Ovary (tissue), 9 donors: ENCODE data around the gene NME2. TPM values are rescaled to one million over a fixed set of nuclear protein-coding genes. Genes with fewer than 3 reads are reported as not detected.

Experiments used
- DNase-seq, 5 donors: peaks; one replicate each; pipeline ENCODE4 v3.0.0-alpha.2; 2019 to 2020
- H3K27ac ChIP-seq, 2 donors: fragments of 200-600 bp; one replicate each; pipeline versions ENCODE4 v1.5.1 to v1.8.0; 2019 to 2022
- H3K27me3 ChIP-seq: fragments of 200-600 bp; one replicate; pipeline ENCODE4 v1.8.0; 2022
- H3K36me3 ChIP-seq: fragments of 200-600 bp; sonication (generic); one replicate; pipeline ENCODE4 v1.5.1; 2019
- H3K4me1 ChIP-seq: one replicate; pipeline ENCODE4 v1.8.1; 2013; ENCODE audit warnings: mild to moderate bottlenecking, moderate library complexity; ENCODE audit not compliant: insufficient read depth
- H3K4me3 ChIP-seq: fragments of 200-600 bp; sonication (generic); one replicate; pipeline ENCODE4 v1.5.1; 2017
- H3K9me3 ChIP-seq, 2 donors: fragments of 200-600 bp in 1 of 2; sonication (generic) in 1 of 2; one replicate each; pipeline versions ENCODE4 v1.5.1 to v1.8.1; 2013 to 2019; ENCODE audit warnings: mild to moderate bottlenecking in 1 of 2, moderate library complexity in 1 of 2
- CTCF ChIP-seq, 3 donors: fragments of 450-650 bp in 2 of 3; fragments of 200-600 bp in 1 of 3; IDR thresholded peaks; one replicate each; pipeline versions ENCODE4 v1.5.1 to v1.8.0; 2016 to 2022; ENCODE audit warnings: antibody characterized with exemption in 3 of 3, mild to moderate bottlenecking in 1 of 3
- EP300 ChIP-seq: sonication (generic); formaldehyde crosslinking; IDR thresholded peaks from one replicate; pipeline ENCODE4 v1.6.1; 2017; ENCODE audit warnings: antibody characterized with exemption
- POLR2A ChIP-seq: fragments of 450-650 bp; IDR thresholded peaks from one replicate; pipeline ENCODE4 v1.6.1; 2017; ENCODE audit warnings: antibody characterized with exemption, mild to moderate bottlenecking, moderate library complexity
- WGBS, 3 donors: extraction: QIAGEN DNeasy Blood & Tissue Kit in 1 of 3; methylation state at CpG; one replicate each; pipeline versions ENCODE4 v1.1.5 to v1.1.7; 2013 to 2017; 5-methylcytosine and 5-hydroxymethylcytosine counted together
- intact Hi-C, 4 donors: fragments of 100-400 bp; cut with DNase I; formaldehyde crosslinking; loops; one replicate each; pipeline versions ENCODE4 v1.11.0 to v1.15.1; 2022 to 2023
- polyA plus RNA-seq, 2 donors: library from polyadenylated mRNA; stranded (reverse); fragments of 200-250 nt in 1 of 2; fragments of 350-450 nt in 1 of 2; fragmentation: Illumina TruSeq in 1 of 2; extraction: RNeasy Lipid Tissue Mini Kit (QIAGEN cat#74804) in 1 of 2; gene quantifications; one replicate each; pipeline ENCODE4 v1.2.3, GENCODE V29; 2013 to 2014
- total RNA-seq, 7 donors: library from RNA; depleted of rRNA in 2 of 7; stranded (reverse); fragments of >200 nt in 2 of 7; fragmentation: NEBNext Ultra II Directional in 3 of 7; extraction: Animal tissue kit (Norgen Biotek cat#: 25700) in 3 of 7; gene quantifications; one replicate each; pipeline versions ENCODE4 v1.1.0 to v1.2.4, GENCODE V29; 2016 to 2023
- donor health status: DM: no; HTN: no; CAD: no; lungs with moderate emphysema.
- donor health status: DM: no; HTN: no; CAD: no.
- donor health status: Bipolar disorder and iron deficiency.
- donor health status: DM: yes; HTN: yes; CAD: no.
- donor health status: DM: no; HTN: no; CAD: no.
- donor health status: DM: yes; HTN: yes; CAD: no.

NME2 gene
- total and polyA plus RNA-seq, 9 donors: 376 to 717 (median 502) TPM

GRCh38 chr17:51154176-51154575, 12.0 kb upstream of the NME2 start:
- Histone ChIP-seq H3K4me1 (peaks cover 5% of the 10 kb centered on the region), H3K36me3 (no peaks in the 10 kb centered on the region), H3K27ac (no peak overlapping the region), H3K9me3 (no peaks in the 10 kb centered on the region), H3K4me3 (peak overlapping the region; percentile 36), H3K27me3 (no peaks in the 10 kb centered on the region)
- intact Hi-C loops: loop anchor here in 2 of 4 donors (5.0 to 10.0 kb wide), 3 partner anchors 37 to 157 kb away; no protein-coding TSS in a partner anchor
- DNase-seq: no peak
- TF ChIP-seq EP300 (no peak), CTCF (IDR thresholded peaks at IDR 0.05) (no peak), POLR2A (no peak)
- 1 to 5% (median 5%) methylated on average over 6 of the region's 6 CpGs for WGBS, 3 donors

- WGBS, 3 donors: 93 to 97% (median 95%) methylated on average over 8 of the region's 8 CpGs
- Histone ChIP-seq H3K27ac (no peak overlapping the region), H3K9me3 (no peaks in the 10 kb centered on the region), H3K4me1 (peaks cover 5% of the 10 kb centered on the region), H3K4me3 (no peak overlapping the region), H3K27me3 (no peaks in the 10 kb centered on the region), H3K36me3 (no peaks in the 10 kb centered on the region)
- TF ChIP-seq CTCF (IDR thresholded peaks at IDR 0.05): no peak
- no peak for TF ChIP-seq POLR2A
- TF ChIP-seq EP300: no peak
- intact Hi-C loops: loop anchor here in 1 of 4 donors (10.0 kb wide), 1 partner anchor 151 kb away; no protein-coding TSS in a partner anchor
- no peak for DNase-seq
Measured at GRCh38 chr17:51155416-51155815, 10.8 kb upstream of the NME2 start.

- 91 to 97% (median 94%) methylated on average over 3 of the region's 3 CpGs for WGBS, 3 donors
- intact Hi-C loops: loop anchor here in 1 of 4 donors (10.0 kb wide), 1 partner anchor 155 kb away; no protein-coding TSS in a partner anchor
- Histone ChIP-seq H3K27me3 (no peaks in the 10 kb centered on the region), H3K36me3 (no peaks in the 10 kb centered on the region), H3K4me3 (no peak overlapping the region), H3K4me1 (peaks cover 4% of the 10 kb centered on the region), H3K27ac (no peak overlapping the region), H3K9me3 (no peaks in the 10 kb centered on the region)
- DNase-seq: no peak
- TF ChIP-seq CTCF (IDR thresholded peaks at IDR 0.05): no peak
- no peak for TF ChIP-seq POLR2A
- no peak for TF ChIP-seq EP300
Measured at GRCh38 chr17:51159604-51160003, 6.6 kb upstream of the NME2 start.

- no peak for TF ChIP-seq EP300
- TF ChIP-seq POLR2A: no peak
- TF ChIP-seq CTCF (IDR thresholded peaks at IDR 0.05): no peak
- 73 to 89% (median 87%) methylated on average over 3 of the region's 3 CpGs for WGBS, 3 donors
- DNase-seq: no peak
- H3K9me3 ChIP-seq: no peaks in the 10 kb centered on the region
- no peak overlapping the region for H3K4me3 ChIP-seq
- intact Hi-C loops: no loop called here
- peaks cover 3% of the 10 kb centered on the region for H3K4me1 ChIP-seq
- H3K27me3 ChIP-seq: no peaks in the 10 kb centered on the region
- no peaks in the 10 kb centered on the region for H3K36me3 ChIP-seq
- no peak overlapping the region for H3K27ac ChIP-seq
Measured at GRCh38 chr17:51161541-51161940, 4.7 kb upstream of the NME2 start.
